KBM-7 (cell line): Measurements from ENCODE around the gene STAP1.
"Not testable (repeated sequence)": the region's sequence is repeated elsewhere in the genome, so short reads cannot be mapped to it uniquely, and the experiment has no call there.

Experiments
- DNase-seq: peaks from one replicate; pipeline ENCODE4 v3.0.0-alpha.2; 2015
- in situ Hi-C: fragments of 300-500 bp; cut with MboI; formaldehyde crosslinking; loops from 2 replicates; pipeline ENCODE4 v1.14.3; 2020; ENCODE audit warnings: low sequenced_read_pairs, low pct_unique_long_range_greater_than_20kb, mixed read lengths

STAP1 gene

DNA sequence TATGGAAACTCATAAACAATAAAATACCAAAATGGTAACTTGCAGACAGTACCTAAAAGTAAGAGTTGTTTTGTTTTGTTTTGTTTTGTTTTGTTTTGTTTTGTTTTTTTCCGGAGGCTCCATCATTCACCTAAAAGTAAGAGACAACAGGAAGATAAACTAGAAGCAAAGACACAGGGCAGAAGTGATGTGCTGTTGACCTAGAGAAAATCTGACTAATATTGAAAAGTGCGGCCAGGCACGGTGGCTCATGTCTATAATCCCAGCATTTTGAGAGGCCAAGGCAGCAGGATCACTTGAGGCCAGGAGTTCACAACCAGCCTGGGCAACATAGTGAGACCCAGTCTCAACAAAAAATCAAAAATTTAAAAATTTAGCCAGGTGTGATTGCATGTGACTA is 7.7 kb upstream of the STAP1 start:
- no peak for DNase-seq
- in situ Hi-C loops = no loop called here

- peak; percentile 19 for DNase-seq
- in situ Hi-C loops = not testable (repeated sequence)
Observed at GRCh38 chr4:67552146-67552792, 6.3 kb upstream of the STAP1 start.

DNA sequence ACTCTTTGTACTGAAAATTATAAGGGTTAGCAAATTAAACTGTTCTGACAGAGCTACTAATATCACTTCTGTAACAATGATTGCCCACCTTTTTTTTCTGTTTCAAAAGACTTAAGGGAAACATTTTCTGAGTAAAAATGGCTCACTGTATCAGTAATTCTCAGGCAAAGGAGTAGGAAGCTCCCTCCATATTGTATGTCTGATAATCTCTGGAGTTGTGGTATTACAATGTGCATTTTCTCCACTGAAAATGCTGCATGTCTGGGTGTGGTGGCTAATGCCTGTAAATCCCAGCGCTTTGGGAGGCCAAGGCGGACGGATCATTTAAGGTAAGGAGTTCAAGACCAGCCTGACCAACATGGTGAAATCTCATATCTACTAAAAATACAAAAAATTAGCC is 4.4 kb upstream of the STAP1 start:
- no peak for DNase-seq
- in situ Hi-C loops = no loop called here

DNA sequence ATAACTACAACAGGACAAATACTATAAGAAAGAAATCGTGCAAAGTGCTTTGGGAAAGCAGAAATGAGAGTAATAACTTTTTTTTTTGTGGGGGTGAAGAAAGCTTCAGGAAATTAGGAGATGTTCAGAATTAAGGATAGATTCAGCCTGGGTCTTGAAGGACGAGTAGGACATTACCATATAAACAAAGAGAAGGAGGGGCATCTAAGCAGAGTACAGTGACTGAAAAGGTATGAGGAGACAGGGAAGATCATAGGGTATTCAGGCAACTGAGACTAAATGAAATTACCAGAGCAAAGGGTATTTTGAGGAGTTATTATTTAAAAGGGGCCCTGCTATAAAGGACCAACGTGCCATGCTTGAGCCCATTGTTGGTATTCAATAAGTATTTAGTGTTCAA is 3.1 kb upstream of the STAP1 start:
- in situ Hi-C loops = no loop called here
- DNase-seq = no peak

- no peak for DNase-seq
- in situ Hi-C loops = no loop called here
Observed at GRCh38 chr4:67556436-67556835, 2.1 kb upstream of the STAP1 start.

- no peak for DNase-seq
- in situ Hi-C loops = no loop called here
Observed at GRCh38 chr4:67565284-67565683, 6.8 kb downstream of the STAP1 start.

- DNase-seq = no peak
- in situ Hi-C loops = no loop called here
Observed at GRCh38 chr4:67566335-67566734, 7.8 kb downstream of the STAP1 start.

DNA sequence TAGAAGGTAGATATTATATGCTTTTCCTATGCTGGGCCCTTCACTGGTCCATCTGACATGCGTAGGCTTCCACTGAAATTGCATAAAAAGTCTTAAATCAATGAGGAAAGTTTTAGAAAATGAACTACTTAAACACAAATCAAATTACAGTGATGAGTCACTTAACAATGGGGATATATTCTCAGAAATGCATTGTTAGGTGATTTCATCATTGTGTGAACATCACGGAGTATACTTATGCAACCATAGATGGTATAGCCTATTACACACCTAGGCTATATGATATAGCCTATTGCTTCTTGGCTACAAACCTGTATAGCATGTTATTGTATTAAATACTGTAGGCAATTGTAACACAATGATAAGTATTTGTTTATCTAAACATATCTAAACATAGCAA is 10.3 kb downstream of the STAP1 start:
- in situ Hi-C loops = no loop called here
- DNase-seq = no peak

DNA sequence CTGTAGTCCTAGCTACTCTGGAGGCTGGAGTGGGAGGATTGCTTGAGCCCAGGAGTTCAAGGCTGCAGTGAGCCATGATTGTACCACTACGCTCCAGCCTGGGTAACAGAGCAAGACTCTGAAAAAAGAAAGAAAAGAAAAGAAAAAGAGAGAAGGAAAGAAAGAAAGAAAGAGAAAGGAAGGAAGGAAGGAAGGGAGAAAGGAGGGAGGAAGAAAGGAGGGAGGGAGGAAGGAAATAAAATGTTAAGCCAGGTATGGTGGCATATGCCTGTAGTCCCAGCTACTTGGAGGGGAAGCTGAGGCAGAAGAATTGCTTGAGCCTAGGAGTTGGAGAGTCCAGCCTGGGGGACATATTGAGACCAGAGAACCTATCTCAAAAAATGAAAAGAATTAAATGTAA is 12.0 kb downstream of the STAP1 start:
- in situ Hi-C loops = no loop called here
- no peak for DNase-seq

DNA sequence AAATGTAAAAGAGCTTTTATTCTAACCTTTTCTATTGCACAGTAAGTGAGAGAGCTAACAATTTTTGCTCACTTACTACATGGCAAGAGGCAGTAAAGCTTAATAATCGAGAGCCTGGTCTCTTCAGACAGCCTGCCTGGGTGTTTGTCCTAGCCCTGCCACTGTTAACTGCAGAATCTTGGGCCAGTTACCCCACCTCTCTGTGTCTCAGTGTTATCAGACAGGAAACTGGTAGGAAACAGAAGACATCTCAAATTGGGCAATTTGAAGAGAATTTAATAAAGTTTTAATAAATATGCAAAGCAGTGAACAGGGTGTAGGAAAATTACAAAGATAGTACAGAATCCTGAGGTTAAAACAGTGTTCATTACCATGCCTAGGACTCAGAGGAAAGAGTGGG is 13.4 kb downstream of the STAP1 start:
- in situ Hi-C loops = no loop called here
- no peak for DNase-seq

DNA sequence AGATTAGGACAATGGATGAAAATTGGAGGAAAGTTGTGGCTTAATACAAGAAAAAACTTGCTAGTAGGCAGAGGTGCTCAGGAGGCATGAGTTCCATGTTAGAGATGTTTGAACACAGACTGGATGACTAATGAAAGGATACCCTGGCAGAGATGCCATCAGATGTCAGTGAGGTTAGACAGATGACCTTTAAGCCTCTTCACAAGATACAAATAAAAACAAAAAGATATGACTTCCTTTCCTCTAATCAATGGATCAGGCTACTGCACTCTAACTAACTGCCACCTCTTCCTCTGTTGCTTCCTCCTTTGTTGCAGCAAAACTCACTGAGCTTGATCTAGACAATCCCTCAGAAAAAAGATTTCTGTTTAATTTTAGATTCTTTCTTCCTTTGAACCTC is 14.7 kb downstream of the STAP1 start:
- in situ Hi-C loops = no loop called here
- DNase-seq = peak; percentile 43

DNA sequence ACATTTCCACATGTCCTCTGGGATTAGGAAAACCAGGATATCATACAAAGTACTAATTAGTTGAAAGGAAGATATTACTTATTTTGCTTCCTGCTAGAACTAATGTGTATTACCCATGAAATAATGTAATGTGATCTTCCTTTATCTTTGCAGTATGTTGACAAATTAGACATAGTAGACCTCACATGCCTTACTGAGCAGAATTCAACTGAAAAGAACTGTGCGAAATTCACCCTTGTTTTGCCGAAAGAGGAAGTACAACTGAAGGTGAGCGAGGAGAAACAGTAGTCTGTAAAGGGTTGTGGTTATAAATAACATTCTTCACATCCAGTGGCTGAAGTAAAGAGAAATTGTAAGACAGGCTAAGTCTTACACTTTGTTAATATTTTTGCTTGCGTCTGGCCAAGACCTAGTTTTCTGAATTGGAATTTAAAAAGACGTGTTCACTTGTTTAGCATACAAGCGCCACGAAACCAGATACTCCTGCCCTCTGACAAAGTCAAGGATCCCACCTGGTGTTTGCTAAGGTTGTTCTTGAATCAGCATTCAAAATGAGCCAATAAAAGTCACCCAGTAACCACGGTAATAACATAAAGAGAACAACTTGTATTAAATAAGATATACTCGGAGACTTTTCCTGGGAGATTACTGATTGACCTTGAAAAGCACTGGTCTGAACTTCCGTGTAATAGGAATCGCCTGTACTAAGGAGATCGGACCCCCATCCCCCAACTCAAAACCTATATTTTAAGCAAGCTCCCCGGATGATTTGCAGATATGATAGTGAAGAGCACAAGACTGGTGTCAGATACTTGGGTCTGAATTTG is 16.9 kb downstream of the STAP1 start:
- peak; percentile 82 for DNase-seq
- in situ Hi-C loops = no loop called here

GRCh38 chr4:67576059-67576466 is 17.5 kb downstream of the STAP1 start:
- DNase-seq = no peak
- in situ Hi-C loops = no loop called here

GRCh38 chr4:67576538-67576937 is 18.0 kb downstream of the STAP1 start:
- in situ Hi-C loops = no loop called here
- DNase-seq = no peak

GRCh38 chr4:67580577-67580976 is 22.1 kb downstream of the STAP1 start:
- no peak for DNase-seq
- in situ Hi-C loops = no loop called here

GRCh38 chr4:67581208-67581857 is 22.8 kb downstream of the STAP1 start:
- DNase-seq = peak; percentile 63

DNA sequence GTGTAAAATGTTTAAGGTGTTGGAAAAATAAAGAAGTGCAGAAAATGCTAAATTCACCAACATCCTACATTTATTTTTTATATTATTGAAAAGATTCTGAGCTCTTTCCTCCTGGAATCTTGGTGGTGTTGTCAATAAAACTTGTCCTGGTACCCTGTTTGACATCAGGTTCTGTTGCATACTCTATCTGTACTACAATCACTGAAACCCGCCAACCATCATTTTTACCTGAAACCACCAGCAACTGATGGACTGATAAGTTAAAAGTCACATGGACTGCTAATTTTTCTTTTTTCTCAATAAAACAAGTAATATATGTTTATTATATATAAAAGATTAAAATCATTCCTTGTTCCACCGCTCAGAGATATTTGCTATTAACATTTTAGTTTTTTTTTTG is 23.4 kb downstream of the STAP1 start:
- in situ Hi-C loops = no loop called here
- DNase-seq = no peak

More at GRCh38 chr4:67581208-67581857, 22.8 kb downstream of the STAP1 start:
- in situ Hi-C loops = no loop called here

DNA sequence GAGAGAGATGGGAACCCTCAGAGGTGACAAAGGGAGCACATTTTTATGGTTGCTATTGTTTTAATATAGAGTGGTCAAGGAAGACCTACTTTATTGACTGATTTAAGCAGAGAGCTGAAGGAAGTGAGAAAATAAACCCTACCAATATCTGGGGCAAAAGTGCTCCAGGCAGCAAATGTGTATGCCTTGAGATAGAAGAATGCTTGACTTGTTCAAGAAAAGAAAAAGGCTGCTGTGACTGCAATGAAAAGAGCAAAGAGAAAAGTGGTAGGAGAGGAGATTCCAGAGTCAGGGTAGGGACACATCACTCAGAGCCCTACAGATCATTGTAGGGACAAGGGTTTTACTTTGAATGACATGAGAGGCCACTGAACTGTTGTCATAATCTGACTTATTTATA is 26.0 kb downstream of the STAP1 start:
- no peak for DNase-seq
- in situ Hi-C loops = no loop called here

GRCh38 chr4:67587156-67587555 is 28.6 kb downstream of the STAP1 start:
- in situ Hi-C loops = no loop called here
- DNase-seq = no peak

- no peak for DNase-seq
- in situ Hi-C loops = no loop called here
Observed at GRCh38 chr4:67593741-67594175, 35.2 kb downstream of the STAP1 start.
